OCI-LY3 (cell line): Measurements from ENCODE around the gene CLDN22.

Experiments used
- H2AFZ ChIP-seq: fragments of 200-600, 300-600 bp; shearing (Covaris generic); 2 replicates; pipeline ENCODE4 v1.6.0; 2014; ENCODE audit warnings: antibody characterized with exemption, low read depth, low read length
- H3K27ac ChIP-seq: fragments of 200-600, 300-600 bp; sonication (generic); 2 replicates; pipeline ENCODE4 v1.5.1; 2014; ENCODE audit warnings: mild to moderate bottlenecking, low read length, moderate library complexity, mixed read lengths
- H3K27me3 ChIP-seq: fragments of 200-600, 300-600 bp; sonication (generic); 2 replicates; pipeline ENCODE4 v1.6.1; 2014; ENCODE audit warnings: low read depth, low read length, mixed read lengths
- H3K36me3 ChIP-seq: fragments of 200-600, 300-600 bp; sonication (generic); replicated peaks from 2 replicates; pipeline ENCODE3; 2014; ENCODE audit warnings: low read depth, low read length, mixed read lengths
- H3K4me1 ChIP-seq: fragments of 300-600, 200-600 bp; sonication (generic); 2 replicates; pipeline ENCODE4 v1.6.1; 2014; ENCODE audit warnings: low read length, mixed read lengths
- H3K4me2 ChIP-seq: fragments of 200-600, 300-600 bp; sonication (generic); 2 replicates; pipeline ENCODE4 v1.6.1; 2014; ENCODE audit warnings: low read length, mixed read lengths
- H3K4me3 ChIP-seq: fragments of 300-600, 200-600 bp; sonication (generic); 2 replicates; pipeline ENCODE4 v1.5.1; 2014; ENCODE audit warnings: antibody characterized with exemption, mild to moderate bottlenecking, low read length, moderate library complexity
- H3K79me2 ChIP-seq: fragments of 300-600, 200-600 bp; shearing (Covaris generic); 2 replicates; pipeline ENCODE4 v1.6.1; 2014; ENCODE audit warnings: mild to moderate bottlenecking, low read length, mixed read lengths
- H3K9ac ChIP-seq: fragments of 300-600, 200-600 bp; shearing (Covaris generic); 2 replicates; pipeline ENCODE4 v1.6.0; 2014; ENCODE audit warnings: mild to moderate bottlenecking, low read length, moderate library complexity
- H3K9me3 ChIP-seq: fragments of 200-600, 300-600 bp; shearing (Covaris generic); 2 replicates; pipeline ENCODE4 v1.6.1; 2014; ENCODE audit warnings: low read length, mixed read lengths; ENCODE audit not compliant: insufficient read depth
- H4K20me1 ChIP-seq: fragments of 200-600, 300-600 bp; sonication (generic); 2 replicates; pipeline ENCODE4 v1.6.1; 2016; ENCODE audit warnings: low read length, mixed read lengths; ENCODE audit not compliant: insufficient read depth
- CTCF ChIP-seq: fragments of 200-600, 300-600 bp; sonication (generic); IDR thresholded peaks from 2 replicates; pipeline ENCODE4 v1.5.1; 2014; ENCODE audit warnings: antibody characterized with exemption, low read length, low read depth
- EZH2phosphoT487 ChIP-seq: fragments of 200-600 bp; shearing (Covaris generic); IDR thresholded peaks from 2 replicates; pipeline ENCODE4 v1.6.1; 2018; ENCODE audit warnings: antibody characterized with exemption, mixed run types, low read depth

The CLDN22 gene

GRCh38 chr4:183288955-183289354, 31.1 kb downstream of the CLDN22 start:
- Histone ChIP-seq H3K27me3 (no peaks in the 10 kb centered on the region), H4K20me1 (no peaks in the 10 kb centered on the region), H3K9me3 (no peaks in the 10 kb centered on the region), H3K9ac (peak overlapping the region; percentile 77), H3K79me2 (peaks cover 3% of the 10 kb centered on the region; the same call in 1 of the 2 replicates), H3K4me3 (peak overlapping the region; percentile 53), H2AFZ (peak overlapping the region; percentile 8; the same call in 1 of the 2 replicates), H3K4me1 (peaks cover 66% of the 10 kb centered on the region), H3K27ac (peak overlapping the region; percentile 93), H3K4me2 (peak overlapping the region; percentile 76), H3K36me3 (peaks cover 10% of the 10 kb centered on the region)
- peak; percentile 72 for TF ChIP-seq CTCF
- no peak for TF ChIP-seq EZH2phosphoT487

- Histone ChIP-seq H3K9ac (peak overlapping the region; percentile 77), H3K36me3 (peaks cover 10% of the 10 kb centered on the region), H3K4me3 (peak overlapping the region; percentile 56), H4K20me1 (no peaks in the 10 kb centered on the region), H2AFZ (0 out of 2 replicates have a peak overlapping the region, but pooled peaks have one; percentile 2), H3K79me2 (peaks cover 3% of the 10 kb centered on the region; the same call in 1 of the 2 replicates), H3K4me1 (peaks cover 66% of the 10 kb centered on the region), H3K9me3 (no peaks in the 10 kb centered on the region), H3K4me2 (peak overlapping the region; percentile 76), H3K27ac (peak overlapping the region; percentile 93), H3K27me3 (no peaks in the 10 kb centered on the region)
- TF ChIP-seq CTCF (no peak), EZH2phosphoT487 (no peak)
Measured at GRCh38 chr4:183287677-183288076, 32.4 kb downstream of the CLDN22 start.

- peak overlapping the region; percentile 77 for H3K9ac ChIP-seq
- no peaks in the 10 kb centered on the region for H3K9me3 ChIP-seq
- H3K79me2 ChIP-seq: peaks cover 3% of the 10 kb centered on the region; the same call in 1 of the 2 replicates
- peak overlapping the region; percentile 76 for H3K4me2 ChIP-seq
- no peaks in the 10 kb centered on the region for H4K20me1 ChIP-seq
- H3K27ac ChIP-seq: peak overlapping the region; percentile 93
- peaks cover 10% of the 10 kb centered on the region for H3K36me3 ChIP-seq
- TF ChIP-seq EZH2phosphoT487 (no peak), CTCF (no peak)
- H3K4me3 ChIP-seq: peak overlapping the region; percentile 56
- peaks cover 66% of the 10 kb centered on the region for H3K4me1 ChIP-seq
- H3K27me3 ChIP-seq: no peaks in the 10 kb centered on the region
- H2AFZ ChIP-seq: 0 out of 2 replicates have a peak overlapping the region, but pooled peaks have one; percentile 2
Measured at GRCh38 chr4:183287309-183287659, 32.8 kb downstream of the CLDN22 start.

GRCh38 chr4:183286590-183287308, 33.3 kb downstream of the CLDN22 start:
- TF ChIP-seq CTCF (peak; percentile 64), EZH2phosphoT487 (no peak)
- no peaks in the 10 kb centered on the region for H3K9me3 ChIP-seq
- H3K4me1 ChIP-seq: peaks cover 66% of the 10 kb centered on the region
- peak overlapping the region; percentile 76 for H3K4me2 ChIP-seq
- H4K20me1 ChIP-seq: no peaks in the 10 kb centered on the region
- peaks cover 3% of the 10 kb centered on the region; the same call in 1 of the 2 replicates for H3K79me2 ChIP-seq
- peaks cover 10% of the 10 kb centered on the region for H3K36me3 ChIP-seq
- peak overlapping the region; percentile 51; the same call in 1 of the 2 replicates for H2AFZ ChIP-seq
- H3K9ac ChIP-seq: peak overlapping the region; percentile 77
- H3K27ac ChIP-seq: peak overlapping the region; percentile 93
- H3K4me3 ChIP-seq: peak overlapping the region; percentile 56
- no peaks in the 10 kb centered on the region for H3K27me3 ChIP-seq
